OCI-LY7 (cell line): ENCODE data around the gene FGF5. TPM values are rescaled to one million over a fixed set of nuclear protein-coding genes. Genes with fewer than 3 reads are reported as not detected.

Source experiments
- BruUV-seq: library from RNA; stranded (reverse); fragments of 400-500 nt; replicated peaks from 2 replicates; lab custom pipeline; 2021; lab: Mats Ljungman, UMichigan
- CTCF ChIA-PET: fragments of 300-600 bp; sonication (Branson Sonifier 250); formaldehyde crosslinking; loops from one replicate; lab custom pipeline; 2022; ENCODE audit warnings: antibody characterized with exemption; ENCODE audit not compliant: unreplicated experiment; lab: Charles Lee
- POLR2A ChIA-PET: fragments of 300-600 bp; sonication (Branson Sonifier 250); formaldehyde crosslinking; loops from one replicate; lab custom pipeline; 2022; ENCODE audit warnings: antibody characterized with exemption; lab: Charles Lee
- DNase-seq: peaks from one replicate; pipeline ENCODE4 v3.0.0-alpha.2; 2015; ENCODE audit warnings: low spot score
- H2AFZ ChIP-seq: fragments of 200-600 bp; sonication (generic), shearing (Covaris generic); 2 replicates; pipeline ENCODE4 v1.6.1; 2014; ENCODE audit warnings: mild to moderate bottlenecking, antibody characterized with exemption, low read length, moderate library complexity
- H3K27ac ChIP-seq: fragments of 200-600 bp; sonication (generic); 2 replicates; pipeline ENCODE4 v1.5.1; 2014; ENCODE audit warnings: mixed run types, low read depth, mild to moderate bottlenecking, moderate library complexity, low read length, inconsistent platforms; ENCODE audit not compliant: poor library complexity, severe bottlenecking
- H3K36me3 ChIP-seq: fragments of 200-600 bp; sonication (generic); 2 replicates; pipeline ENCODE4 v1.6.1; 2014; ENCODE audit warnings: mild to moderate bottlenecking, antibody characterized with exemption, low read length, moderate library complexity, mixed read lengths; ENCODE audit not compliant: insufficient read depth
- H3K4me1 ChIP-seq: fragments of 200-600 bp; sonication (generic); 2 replicates; pipeline ENCODE4 v1.5.1; 2014; ENCODE audit warnings: mild to moderate bottlenecking, low read length; ENCODE audit not compliant: insufficient read depth, poor library complexity, severe bottlenecking
- H3K4me2 ChIP-seq: fragments of 200-600 bp; sonication (generic); 2 replicates; pipeline ENCODE4 v1.6.1; 2014; ENCODE audit warnings: mild to moderate bottlenecking, low read length
- H3K4me3 ChIP-seq: fragments of 200-600 bp; sonication (generic); 2 replicates; pipeline ENCODE4 v1.5.1; 2014; ENCODE audit warnings: mild to moderate bottlenecking, low read depth, low read length; ENCODE audit not compliant: poor library complexity, severe bottlenecking
- H3K79me2 ChIP-seq: fragments of 200-600 bp; sonication (generic); 2 replicates; pipeline ENCODE4 v1.6.1; 2016; ENCODE audit warnings: low read depth, mild to moderate bottlenecking, low read length, moderate library complexity, mixed read lengths; ENCODE audit not compliant: insufficient read depth
- H3K9me2 ChIP-seq: fragments of 200-600 bp; sonication (generic); 2 replicates; pipeline ENCODE4 v1.6.1; 2016; ENCODE audit warnings: mild to moderate bottlenecking, low read length, mixed read lengths; ENCODE audit not compliant: insufficient read depth
- H3K9me3 ChIP-seq: fragments of 200-600 bp; sonication (generic); 2 replicates; pipeline ENCODE4 v1.6.1; 2014; ENCODE audit warnings: mild to moderate bottlenecking, mixed run types, low read length, mixed read lengths
- H4K20me1 ChIP-seq: fragments of 200-600 bp; sonication (generic); 2 replicates; pipeline ENCODE4 v1.6.1; 2014; ENCODE audit warnings: mild to moderate bottlenecking, antibody characterized with exemption, low read length, moderate library complexity, mixed read lengths; ENCODE audit not compliant: insufficient read depth
- CTCF ChIP-seq: fragments of 200-600 bp; sonication (generic); conservative IDR thresholded peaks from 2 replicates; pipeline ENCODE4 v1.5.1; 2014; ENCODE audit warnings: mild to moderate bottlenecking, antibody characterized with exemption, low read length, moderate library complexity, mixed read lengths
- EZH2phosphoT487 ChIP-seq: fragments of 200-600 bp; sonication (generic); IDR thresholded peaks from 2 replicates; pipeline ENCODE4 v1.6.1; 2018; ENCODE audit warnings: low read depth, borderline replicate concordance, mild to moderate bottlenecking, mixed run types, antibody characterized with exemption, low read length, moderate library complexity, mixed read lengths
- intact Hi-C: fragments of 100-400 bp; cut with micrococcal nuclease; formaldehyde crosslinking; loops from one replicate; pipeline ENCODE4 v1.10.0; 2022; ENCODE audit not compliant: unreplicated experiment
- total RNA-seq, 2 experiments: library from RNA; depleted of rRNA in 1 of 2; stranded (reverse); fragments of >200 nt in 1 of 2; shearing (Covaris generic) in 1 of 2; gene quantifications; 2 replicates each; pipeline ENCODE4 v1.2.3, GENCODE V29; 2014 to 2022

The FGF5 gene
- total RNA-seq, 2 experiments from 2014 or later, result 0.06 TPM; not detected in 1

- ChIA-PET CTCF (no interaction called here), POLR2A (no interaction called here)
- no peak for DNase-seq
- H3K27ac ChIP-seq, result no peak overlapping the region
- H3K9me3 ChIP-seq, result no peaks in the 10 kb centered on the region
- H3K4me2 ChIP-seq, result no peak overlapping the region
- H3K4me3 ChIP-seq, result no peak overlapping the region
- H3K9me2 ChIP-seq, result no peaks in the 10 kb centered on the region
- H3K79me2 ChIP-seq, result no peaks in the 10 kb centered on the region
- no peak overlapping the region for H2AFZ ChIP-seq
- H3K36me3 ChIP-seq, result no peaks in the 10 kb centered on the region
- TF ChIP-seq CTCF (no peak), EZH2phosphoT487 (no peak)
- H3K4me1 ChIP-seq, result no peaks in the 10 kb centered on the region
- no peaks in the 10 kb centered on the region for H4K20me1 ChIP-seq
- no TSS peak for BruUV-seq
- intact Hi-C loops, result no loop called here
Observed at GRCh38 chr4:80263541-80264351, 2.7 kb upstream of the FGF5 start.

DNA sequence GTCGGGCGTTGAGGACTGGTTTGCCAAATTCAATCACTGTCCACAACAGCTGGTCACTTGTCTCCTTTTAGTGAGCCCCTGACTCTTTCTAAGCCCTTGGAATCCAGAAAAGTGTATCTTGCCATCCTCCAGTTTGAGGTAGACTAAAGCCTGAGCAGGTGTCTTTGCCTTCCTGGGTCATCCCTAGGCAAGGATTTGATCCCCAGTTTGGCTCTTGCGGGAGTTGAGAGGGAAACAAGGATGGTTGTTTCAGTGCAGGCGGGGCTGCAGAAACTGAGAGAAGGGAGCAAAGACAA, 2.2 kb upstream of the FGF5 start:
- no peak for TF ChIP-seq EZH2phosphoT487
- TF ChIP-seq CTCF, result no peak
- Histone ChIP-seq H3K9me2 (no peaks in the 10 kb centered on the region), H3K36me3 (no peaks in the 10 kb centered on the region), H2AFZ (no peak overlapping the region), H3K79me2 (no peaks in the 10 kb centered on the region), H3K27ac (no peak overlapping the region), H4K20me1 (no peaks in the 10 kb centered on the region), H3K4me3 (no peak overlapping the region), H3K4me2 (no peak overlapping the region), H3K4me1 (no peaks in the 10 kb centered on the region), H3K9me3 (no peaks in the 10 kb centered on the region)
- DNase-seq, result no peak
- CTCF ChIA-PET, result no interaction called here
- POLR2A ChIA-PET, result no interaction called here
- no TSS peak for BruUV-seq
- intact Hi-C loops, result no loop called here

DNA sequence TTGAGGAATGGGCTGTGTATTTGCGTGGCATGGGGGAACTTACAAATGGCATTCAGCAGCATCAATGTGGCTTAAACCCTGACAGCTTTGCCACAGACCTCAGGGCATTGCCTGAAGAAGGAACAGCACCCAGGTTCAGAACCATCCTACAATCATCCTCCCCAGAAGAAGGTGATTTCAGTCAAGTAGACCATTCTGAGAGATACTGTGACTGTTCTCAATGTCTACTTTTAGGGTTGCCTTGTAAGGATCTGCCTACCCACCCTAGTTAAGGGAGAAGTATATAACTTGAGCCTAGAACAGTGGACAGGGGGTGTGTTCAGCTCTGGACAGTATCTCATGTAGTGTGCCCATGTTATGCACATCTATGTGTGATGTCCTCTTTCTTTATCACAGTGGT, 1.6 kb upstream of the FGF5 start:
- BruUV-seq, result no TSS peak
- no peaks in the 10 kb centered on the region for H3K4me1 ChIP-seq
- H3K36me3 ChIP-seq, result no peaks in the 10 kb centered on the region
- H3K4me3 ChIP-seq, result no peak overlapping the region
- POLR2A ChIA-PET, result no interaction called here
- TF ChIP-seq EZH2phosphoT487 (no peak), CTCF (no peak)
- H3K9me2 ChIP-seq, result no peaks in the 10 kb centered on the region
- H3K27ac ChIP-seq, result no peak overlapping the region
- H3K79me2 ChIP-seq, result no peaks in the 10 kb centered on the region
- no peak for DNase-seq
- H3K4me2 ChIP-seq, result no peak overlapping the region
- H2AFZ ChIP-seq, result no peak overlapping the region
- intact Hi-C loops, result no loop called here
- H4K20me1 ChIP-seq, result no peaks in the 10 kb centered on the region
- H3K9me3 ChIP-seq, result no peaks in the 10 kb centered on the region
- CTCF ChIA-PET, result no interaction called here
